A549 (cell line): Measurements from ENCODE around the gene CUX1. TPM values are rescaled to one million over a fixed set of nuclear protein-coding genes. Genes with fewer than 3 reads are reported as not detected.

Experiments used
- ATAC-seq, 2 experiments: fragments of 200-7000 bp in 1 of 2; fragments of >200 bp in 1 of 2; cut with Nextera tagmentation in 1 of 2; cut with Tn5 transposase in 1 of 2; 3 replicates each; pipeline versions ENCODE4 v1.8.0 to v1.9.1; 2018 to 2020; ENCODE audit warnings: mild to moderate bottlenecking in 1 of 2, moderate library complexity in 1 of 2
- CTCF ChIA-PET: fragments of 300-600 bp; sonication (Branson Sonifier 250); formaldehyde crosslinking; extraction: SDS; loops from one replicate; lab custom pipeline; 2021; ENCODE audit warnings: antibody characterized with exemption, inconsistent platforms; lab: Yijun Ruan, JAX
- POLR2A ChIA-PET: fragments of 350-600 bp; formaldehyde crosslinking; extraction: SDS; loops from one replicate; lab custom pipeline; 2021; ENCODE audit warnings: antibody characterized with exemption, inconsistent platforms; lab: Yijun Ruan, JAX
- DNase-seq, 2 experiments: peaks; one replicate each; pipeline versions ENCODE4 v3.0.0 to v3.0.0-alpha.2; 2011 to 2016; ENCODE audit warnings: low read depth in 1 of 2, low spot score in 1 of 2
- FAIRE-seq: peaks from 2 replicates; lab custom pipeline; 2011; peaks lifted over from hg19 to GRCh38; lab: Jason Lieb, UNC
- H3K27ac ChIP-seq, 2 experiments: fragments of >200 bp; sonication (Bioruptor Twin); formaldehyde crosslinking; 3 replicates each; pipeline ENCODE4 v1.5.1; 2016 to 2017
- H3K4me1 ChIP-seq: fragments of >200 bp; sonication (Bioruptor Twin); formaldehyde crosslinking; 3 replicates; pipeline ENCODE4 v1.6.1; 2016
- H3K4me2 ChIP-seq: fragments of >200 bp; sonication (Bioruptor Twin); formaldehyde crosslinking; 3 replicates; pipeline ENCODE4 v1.6.1; 2016
- H3K4me3 ChIP-seq: fragments of >200 bp; sonication (Bioruptor Twin); formaldehyde crosslinking; 3 replicates; pipeline ENCODE4 v1.5.1; 2016
- H3K9me3 ChIP-seq: fragments of >200 bp; sonication (Bioruptor Twin); formaldehyde crosslinking; 3 replicates; pipeline ENCODE4 v1.6.1; 2016
- CEBPB ChIP-seq, 2 experiments: fragments of >200 bp in 1 of 2; sonication (Bioruptor Twin) in 1 of 2; formaldehyde crosslinking in 1 of 2; IDR thresholded peaks; 2 replicates each; pipeline ENCODE4 v1.6.1; 2012 to 2016
- CHD2 ChIP-seq: fragments of 150-350 bp; IDR thresholded peaks from 2 replicates; pipeline ENCODE4 v1.6.1; 2014; ENCODE audit warnings: low read length; ENCODE audit not compliant: partially characterized antibody
- CTCF ChIP-seq: fragments of >200 bp; sonication (Bioruptor Twin); formaldehyde crosslinking; IDR thresholded peaks from 3 replicates; pipeline ENCODE4 v1.5.1; 2016
- FOSL2 ChIP-seq, 2 experiments: fragments of 450-650 bp in 1 of 2; fragments of >200 bp in 1 of 2; sonication (Bioruptor Twin) in 1 of 2; formaldehyde crosslinking; IDR thresholded peaks; 2 replicates each; pipeline versions ENCODE4 v1.5.0 to v1.6.1; 2016 to 2020; ENCODE audit warnings: mild to moderate bottlenecking in 1 of 2, moderate library complexity in 1 of 2
- HDAC2 ChIP-seq: fragments of 200-600 bp; sonication (generic); IDR thresholded peaks from 2 replicates; pipeline ENCODE4 v1.6.1; 2016
- JUNB ChIP-seq: fragments of >200 bp; sonication (Bioruptor Twin); formaldehyde crosslinking; IDR thresholded peaks from 2 replicates; pipeline ENCODE4 v1.6.1; 2016
- KDM5A ChIP-seq: fragments of 200-600 bp; sonication (generic); IDR thresholded peaks from 2 replicates; pipeline ENCODE4 v1.6.1; 2016; ENCODE audit warnings: antibody characterized with exemption, mild to moderate bottlenecking
- MAFK ChIP-seq: fragments of 450-650 bp; IDR thresholded peaks from 2 replicates; pipeline ENCODE4 v1.6.1; 2014; ENCODE audit not compliant: partially characterized antibody
- MAZ ChIP-seq: fragments of 150-350 bp; IDR thresholded peaks from 2 replicates; pipeline ENCODE4 v1.6.1; 2014; ENCODE audit warnings: antibody characterized with exemption, low read depth, low read length, borderline replicate concordance
- NPAS2 ChIP-seq: fragments of 250-450 bp; sonication (Bioruptor Pico); IDR thresholded peaks from 2 replicates; pipeline ENCODE4 v1.8.0; 2022; ENCODE audit warnings: mild to moderate bottlenecking, moderate library complexity, borderline replicate concordance
- PBX3 ChIP-seq: IDR thresholded peaks from 2 replicates; pipeline ENCODE4 v1.6.1; 2012
- PHF8 ChIP-seq: fragments of 200-600 bp; sonication (generic); IDR thresholded peaks from 2 replicates; pipeline ENCODE4 v1.6.1; 2016; ENCODE audit warnings: low read depth, mild to moderate bottlenecking, antibody characterized with exemption, moderate library complexity, borderline replicate concordance
- RAD21 ChIP-seq, 2 experiments: fragments of >200 bp in 1 of 2; sonication (Bioruptor Twin) in 1 of 2; formaldehyde crosslinking in 1 of 2; IDR thresholded peaks in 1 of 2; conservative IDR thresholded peaks in 1 of 2; 2 replicates in 1 of 2; 3 replicates in 1 of 2; pipeline ENCODE4 v1.6.1; 2012 to 2018; ENCODE audit warnings: inconsistent platforms in 1 of 2
- RARB ChIP-seq: fragments of 250-450 bp; sonication (Bioruptor Pico); IDR thresholded peaks from 2 replicates; pipeline ENCODE4 v1.8.0; 2021; ENCODE audit warnings: mild to moderate bottlenecking, moderate library complexity
- REST ChIP-seq: fragments of 200-600 bp; sonication (generic); IDR thresholded peaks from 2 replicates; pipeline ENCODE4 v1.6.1; 2016; ENCODE audit warnings: antibody characterized with exemption, mild to moderate bottlenecking, moderate library complexity
- RFX5 ChIP-seq: fragments of 450-650 bp; IDR thresholded peaks from 2 replicates; pipeline ENCODE4 v1.7.1; 2014; ENCODE audit warnings: antibody characterized with exemption, mild to moderate bottlenecking, moderate library complexity
- ZC3H11A ChIP-seq: fragments of 450-650 bp; IDR thresholded peaks from 2 replicates; pipeline ENCODE4 v1.6.1; 2014; ENCODE audit warnings: antibody characterized with exemption, mild to moderate bottlenecking
- ZSCAN20 ChIP-seq: fragments of 250-450 bp; sonication (Bioruptor Pico); IDR thresholded peaks from 2 replicates; pipeline ENCODE4 v1.8.0; 2022; ENCODE audit warnings: mild to moderate bottlenecking, moderate library complexity
- WGBS: methylation state at CpG from one replicate; pipeline ENCODE4 v1.1.6; 2017; ENCODE audit errors: missing lambda C conversion rate; 5-methylcytosine and 5-hydroxymethylcytosine counted together
- polyA plus RNA-seq, 4 experiments: library from polyadenylated mRNA; depleted of rRNA in 3 of 4; stranded (reverse); fragments of >200 nt; fragmentation: RNase III in 1 of 4; extraction: RNeasy Plus Mini Kit Qiagen cat#74134 plus additional on column Dnase treatment in 1 of 4; gene quantifications; 2 replicates in 3 of 4; 3 replicates in 1 of 4; pipeline ENCODE4 v1.2.3, GENCODE V29; 2011 to 2017
- TF ChIP-seq, protein P1 (sequence below): fragments of >200 bp; sonication (Bioruptor Twin); formaldehyde crosslinking; IDR thresholded peaks from 2 replicates; pipeline ENCODE4 v1.6.1; 2016
- TF ChIP-seq, protein P2 (sequence below): IDR thresholded peaks from 2 replicates; pipeline ENCODE4 v1.6.1; 2012

Gene CUX1
- polyA plus RNA-seq, 2 of the 4 experiments (the other 2 are of a cell fraction), result 32.7 to 33.4 TPM

DNA sequence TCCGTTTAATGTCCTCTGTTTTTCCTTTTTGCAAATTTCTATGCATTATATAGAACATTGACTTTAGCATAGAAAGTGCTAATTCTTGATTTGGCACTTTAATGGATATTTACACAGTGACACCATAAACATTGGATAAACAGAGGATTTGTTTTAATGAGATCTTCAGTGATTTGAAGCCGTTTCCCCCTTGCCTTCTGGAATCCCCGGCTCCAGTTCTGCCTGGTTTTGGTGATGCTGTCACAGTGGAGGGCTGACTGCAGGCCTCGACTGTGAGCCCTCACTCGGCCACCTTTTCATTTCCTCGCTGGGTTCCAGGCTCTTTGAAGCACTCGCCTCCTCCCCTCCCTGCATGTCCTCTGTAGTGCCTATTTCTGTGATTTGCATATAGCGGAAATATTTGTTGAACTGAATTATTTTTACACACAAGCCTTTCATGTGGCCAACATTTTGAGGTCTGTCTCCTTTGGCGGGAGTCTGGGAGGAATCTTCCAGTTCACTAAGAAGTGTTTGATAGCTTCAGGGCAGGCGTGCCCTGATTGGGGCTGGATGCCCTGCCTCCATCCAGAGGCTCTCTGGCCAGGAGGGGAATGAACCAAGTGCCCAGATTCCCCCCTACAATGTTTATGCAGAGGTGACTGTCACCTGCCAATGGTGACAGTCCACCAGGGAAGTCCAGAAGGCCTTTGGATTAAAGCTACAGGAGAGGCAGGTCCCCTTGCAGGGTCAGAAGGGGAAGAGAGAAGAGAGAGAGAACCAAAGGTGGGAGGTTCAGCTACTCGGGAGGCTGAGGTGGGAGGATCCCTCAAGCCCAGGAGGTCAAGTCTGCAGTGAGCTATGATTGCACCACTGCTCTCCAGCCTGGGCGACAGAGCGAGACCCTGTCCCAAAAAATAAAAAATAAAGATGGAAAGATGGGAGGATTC is 67.5 kb downstream of the CUX1 start:
- TF ChIP-seq ZC3H11A, result no peak
- no peak for TF ChIP-seq RAD21 (conservative IDR thresholded peaks at IDR 0.05 in 1 of 2, IDR thresholded peaks at IDR 0.05 in 1 of 2)
- no peak for TF ChIP-seq RFX5
- TF ChIP-seq JUNB, result no peak
- TF ChIP-seq, protein P1, sequence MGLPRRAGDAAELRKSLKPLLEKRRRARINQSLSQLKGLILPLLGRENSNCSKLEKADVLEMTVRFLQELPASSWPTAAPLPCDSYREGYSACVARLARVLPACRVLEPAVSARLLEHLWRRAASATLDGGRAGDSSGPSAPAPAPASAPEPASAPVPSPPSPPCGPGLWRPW, result no peak
- TF ChIP-seq MAZ, result no peak
- no peak for TF ChIP-seq REST
- TF ChIP-seq NPAS2 (CRISPR knock-in tag), result no peak
- no peak for TF ChIP-seq ZSCAN20 (CRISPR knock-in tag)
- no peak for TF ChIP-seq CTCF
- no peak for TF ChIP-seq PHF8
- TF ChIP-seq, protein P2, sequence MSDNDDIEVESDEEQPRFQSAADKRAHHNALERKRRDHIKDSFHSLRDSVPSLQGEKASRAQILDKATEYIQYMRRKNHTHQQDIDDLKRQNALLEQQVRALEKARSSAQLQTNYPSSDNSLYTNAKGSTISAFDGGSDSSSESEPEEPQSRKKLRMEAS, result no peak
- no peak for TF ChIP-seq CEBPB (IDR thresholded peaks at IDR 0.05)
- no peak for TF ChIP-seq FOSL2 (IDR thresholded peaks at IDR 0.05)
- TF ChIP-seq FOSL2 (CRISPR knock-in tag; IDR thresholded peaks at IDR 0.05), result no peak
- no peak for TF ChIP-seq RARB (CRISPR knock-in tag)
- TF ChIP-seq HDAC2, result no peak
- TF ChIP-seq KDM5A, result no peak
- no peak for TF ChIP-seq PBX3
- TF ChIP-seq MAFK, result no peak
- no peak for TF ChIP-seq CHD2
- Histone ChIP-seq H3K4me1 (peaks cover 84% of the 10 kb centered on the region), H3K27ac (peak overlapping the region; percentile 93 to 96), H3K4me3 (no peak overlapping the region), H3K4me2 (peak overlapping the region; percentile 72; the same call in 2 of the 3 replicates), H3K9me3 (no peaks in the 10 kb centered on the region)
- ChIA-PET CTCF (interaction anchor here (0.8 to 1.7 kb wide), 2 partner anchors 19 to 352 kb away, joined by 3 to 7 read pairs; no protein-coding TSS in a partner anchor), POLR2A (no interaction called here)
- no peak for DNase-seq
- FAIRE-seq, result no peak
- ATAC-seq, result no peak
- WGBS, result 80% methylated on average over 13 of the region's 13 CpGs
